ENCODE data around the gene COL27A1. TPM values are rescaled to one million over a fixed set of nuclear protein-coding genes. Genes with fewer than 3 reads are reported as not detected.

Gene COL27A1
- total RNA-seq, 1 donor from 2014 or later = 20.3 TPM

- Mint-ChIP-seq H3K4me3 (no peak overlapping the region), H3K27ac (ENCODE audit: unreplicated experiment) (no peak overlapping the region), H3K4me1 (peaks cover 6% of the 10 kb centered on the region), H3K36me3 (ENCODE audit: low read depth) (no peaks in the 10 kb centered on the region), H3K27me3 (ENCODE audit: low read depth) (no peaks in the 10 kb centered on the region), H3K9me3 (no peaks in the 10 kb centered on the region)
- no peak for TF ChIP-seq CTCF (conservative IDR thresholded peaks at IDR 0.05)
- no peak for DNase-seq (ENCODE audit: low read depth, low spot score)
Observed at GRCh38 chr9:114212826-114213225, 57.5 kb downstream of the COL27A1 start.

- Mint-ChIP-seq H3K36me3 (ENCODE audit: low read depth) (no peaks in the 10 kb centered on the region), H3K27ac (ENCODE audit: unreplicated experiment) (no peak overlapping the region), H3K4me1 (peaks cover 3% of the 10 kb centered on the region), H3K9me3 (no peaks in the 10 kb centered on the region), H3K4me3 (no peak overlapping the region), H3K27me3 (ENCODE audit: low read depth) (no peaks in the 10 kb centered on the region)
- DNase-seq (ENCODE audit: low read depth, low spot score) = no peak
- no peak for TF ChIP-seq CTCF (conservative IDR thresholded peaks at IDR 0.05)
Observed at GRCh38 chr9:114213566-114213965, 58.2 kb downstream of the COL27A1 start.

DNA sequence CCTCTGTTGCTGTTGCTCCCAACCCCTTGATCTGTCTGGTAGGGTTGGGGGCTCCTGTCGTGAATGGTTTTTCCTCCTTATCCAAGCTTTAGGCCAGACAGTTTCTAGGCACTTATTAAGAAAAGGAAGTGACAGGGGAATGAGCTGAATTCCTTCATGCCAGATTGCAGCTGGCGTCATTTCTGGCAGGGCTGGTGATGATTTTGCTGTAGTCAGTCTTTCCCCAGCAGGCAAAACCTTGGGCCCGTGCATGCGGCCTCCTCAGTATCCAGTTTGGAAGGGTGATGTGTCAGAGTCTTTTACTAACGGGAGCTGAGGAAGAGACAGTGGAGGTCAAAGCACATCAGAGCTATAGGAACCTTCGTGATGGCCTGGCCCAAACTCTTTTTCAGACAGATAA, 58.8 kb downstream of the COL27A1 start:
- Mint-ChIP-seq H3K4me3 (no peak overlapping the region), H3K27me3 (ENCODE audit: low read depth) (no peaks in the 10 kb centered on the region), H3K4me1 (no peaks in the 10 kb centered on the region), H3K36me3 (ENCODE audit: low read depth) (no peaks in the 10 kb centered on the region), H3K27ac (ENCODE audit: unreplicated experiment) (peak overlapping the region; percentile 6), H3K9me3 (no peaks in the 10 kb centered on the region)
- TF ChIP-seq CTCF (conservative IDR thresholded peaks at IDR 0.05) = no peak
- no peak for DNase-seq (ENCODE audit: low read depth, low spot score)

DNA sequence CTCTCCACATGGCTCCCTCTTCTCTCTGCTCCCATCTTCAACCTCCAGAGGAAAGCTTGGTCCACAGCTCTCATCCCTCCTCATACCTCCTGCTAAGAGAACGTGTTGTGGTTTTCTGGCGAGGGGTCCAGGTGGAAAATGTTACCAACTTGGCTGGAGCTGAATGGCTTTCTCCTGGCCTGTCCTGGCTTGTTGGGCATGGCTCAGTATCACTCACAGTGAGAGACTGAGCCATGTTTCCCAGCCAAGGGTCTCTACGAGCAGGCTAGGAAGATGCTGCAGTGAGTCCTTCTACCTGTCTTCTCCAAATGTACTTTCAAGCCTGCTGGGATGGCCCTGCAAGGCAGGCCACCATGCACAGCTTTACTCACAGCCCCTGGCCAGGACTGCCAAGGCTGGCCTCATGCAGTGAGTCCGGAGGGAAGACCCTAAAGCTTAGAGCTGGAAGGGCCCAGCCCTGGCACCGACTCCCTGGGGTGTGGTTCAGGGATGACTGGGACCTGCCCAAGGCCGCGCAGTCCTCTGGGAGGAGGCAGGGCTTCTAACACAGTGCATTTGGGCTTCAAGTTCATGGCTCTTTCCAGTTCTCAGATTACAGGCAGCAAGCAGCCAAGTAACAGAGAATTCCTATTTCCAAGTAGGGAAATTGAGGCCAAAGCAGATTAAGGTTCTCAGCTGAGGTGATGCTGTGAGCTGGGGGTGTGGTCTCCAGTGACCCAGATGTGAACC, 59.5 kb downstream of the COL27A1 start:
- H3K4me1 Mint-ChIP-seq = no peaks in the 10 kb centered on the region
- TF ChIP-seq CTCF (conservative IDR thresholded peaks at IDR 0.05) = no peak
- H3K27ac Mint-ChIP-seq (ENCODE audit: unreplicated experiment) = no peak overlapping the region
- H3K36me3 Mint-ChIP-seq (ENCODE audit: low read depth) = no peaks in the 10 kb centered on the region
- no peak for DNase-seq (ENCODE audit: low read depth, low spot score)
- no peaks in the 10 kb centered on the region for H3K27me3 Mint-ChIP-seq (ENCODE audit: low read depth)
- H3K4me3 Mint-ChIP-seq = no peak overlapping the region
- H3K9me3 Mint-ChIP-seq = no peaks in the 10 kb centered on the region

GRCh38 chr9:114216081-114216480, 60.7 kb downstream of the COL27A1 start:
- no peak overlapping the region for H3K4me3 Mint-ChIP-seq
- no peaks in the 10 kb centered on the region for H3K4me1 Mint-ChIP-seq
- no peaks in the 10 kb centered on the region for H3K9me3 Mint-ChIP-seq
- H3K27ac Mint-ChIP-seq (ENCODE audit: unreplicated experiment) = peak overlapping the region; percentile 19
- no peak for TF ChIP-seq CTCF (conservative IDR thresholded peaks at IDR 0.05)
- no peak for DNase-seq (ENCODE audit: low read depth, low spot score)
- H3K27me3 Mint-ChIP-seq (ENCODE audit: low read depth) = no peaks in the 10 kb centered on the region
- no peaks in the 10 kb centered on the region for H3K36me3 Mint-ChIP-seq (ENCODE audit: low read depth)
